ENCODE results near the gene SETD4.

- TF ChIP-seq, protein P1, sequence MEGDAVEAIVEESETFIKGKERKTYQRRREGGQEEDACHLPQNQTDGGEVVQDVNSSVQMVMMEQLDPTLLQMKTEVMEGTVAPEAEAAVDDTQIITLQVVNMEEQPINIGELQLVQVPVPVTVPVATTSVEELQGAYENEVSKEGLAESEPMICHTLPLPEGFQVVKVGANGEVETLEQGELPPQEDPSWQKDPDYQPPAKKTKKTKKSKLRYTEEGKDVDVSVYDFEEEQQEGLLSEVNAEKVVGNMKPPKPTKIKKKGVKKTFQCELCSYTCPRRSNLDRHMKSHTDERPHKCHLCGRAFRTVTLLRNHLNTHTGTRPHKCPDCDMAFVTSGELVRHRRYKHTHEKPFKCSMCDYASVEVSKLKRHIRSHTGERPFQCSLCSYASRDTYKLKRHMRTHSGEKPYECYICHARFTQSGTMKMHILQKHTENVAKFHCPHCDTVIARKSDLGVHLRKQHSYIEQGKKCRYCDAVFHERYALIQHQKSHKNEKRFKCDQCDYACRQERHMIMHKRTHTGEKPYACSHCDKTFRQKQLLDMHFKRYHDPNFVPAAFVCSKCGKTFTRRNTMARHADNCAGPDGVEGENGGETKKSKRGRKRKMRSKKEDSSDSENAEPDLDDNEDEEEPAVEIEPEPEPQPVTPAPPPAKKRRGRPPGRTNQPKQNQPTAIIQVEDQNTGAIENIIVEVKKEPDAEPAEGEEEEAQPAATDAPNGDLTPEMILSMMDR (IDR thresholded peaks at IDR 0.05; ENCODE audit: extremely low read depth in 1 of 2, insufficient read depth in 1 of 2, low read depth in 1 of 2, low read length in 2 of 2) = no peak
- TF ChIP-seq, protein P2, sequence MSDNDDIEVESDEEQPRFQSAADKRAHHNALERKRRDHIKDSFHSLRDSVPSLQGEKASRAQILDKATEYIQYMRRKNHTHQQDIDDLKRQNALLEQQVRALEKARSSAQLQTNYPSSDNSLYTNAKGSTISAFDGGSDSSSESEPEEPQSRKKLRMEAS (IDR thresholded peaks at IDR 0.05; ENCODE audit: insufficient read depth, insufficient read length) = no peak
- TF ChIP-seq EZH2 (IDR thresholded peaks at IDR 0.05; ENCODE audit: borderline replicate concordance, low read depth, low read length, severe bottlenecking) (no peak), POLR2A (IDR thresholded peaks at IDR 0.05; ENCODE audit: low read depth, low read length) (no peak), POLR2AphosphoS5 (IDR thresholded peaks at IDR 0.05; ENCODE audit: insufficient read depth, low read depth, low read length) (no peak), MYC (IDR thresholded peaks at IDR 0.05; ENCODE audit: low read depth, low read length) (no peak)
These were observed 40.8 kb upstream of the SETD4 start for GRCh38 chr21:36100971-36101641.

Measured in endothelial cell of umbilical vein (primary cell).